ENCODE measurements around the gene TMEM203.
A peak's percentile ranks its signal among the peaks of the same experiment; 100 is the strongest.

TMEM203 gene

GRCh38 chr9:137176302-137177182, 28.9 kb downstream of the TMEM203 start:
- peak; percentile 18 for DNase-seq

GRCh38 chr9:137175345-137175961, 30.0 kb downstream of the TMEM203 start:
- no peak for DNase-seq

- DNase-seq = no peak
These were observed 30.6 kb downstream of the TMEM203 start for GRCh38 chr9:137174722-137175293.

GRCh38 chr9:137173796-137174664, 31.4 kb downstream of the TMEM203 start:
- no peak for DNase-seq

GRCh38 chr9:137172901-137173795, 32.3 kb downstream of the TMEM203 start:
- DNase-seq = no peak

GRCh38 chr9:137171149-137171900, 34.1 kb downstream of the TMEM203 start:
- DNase-seq = no peak

GRCh38 chr9:137170486-137171148, 34.8 kb downstream of the TMEM203 start:
- DNase-seq = no peak

- DNase-seq = no peak
These were observed 35.5 kb downstream of the TMEM203 start, which contains the start of gene LRRC26 for GRCh38 chr9:137169896-137170358. TSS of gene LRRC26 (minus strand) at chr9:137170051. CDS start at chr9:137169943, 108 bp downstream.

- no peak for DNase-seq
These were observed 36.3 kb downstream of the TMEM203 start for GRCh38 chr9:137168904-137169856.

GRCh38 chr9:137168573-137168903, 36.9 kb downstream of the TMEM203 start:
- no peak for DNase-seq

GRCh38 chr9:137167747-137168572, 37.5 kb downstream of the TMEM203 start:
- DNase-seq = no peak

GRCh38 chr9:137167277-137167746, 38.1 kb downstream of the TMEM203 start:
- DNase-seq = no peak

GRCh38 chr9:137166380-137167229, 38.8 kb downstream of the TMEM203 start:
- DNase-seq = no peak

GRCh38 chr9:137165250-137165836, 40.1 kb downstream of the TMEM203 start:
- DNase-seq = no peak

GRCh38 chr9:137164370-137165249, 40.8 kb downstream of the TMEM203 start:
- DNase-seq = no peak

- no peak for DNase-seq
These were observed 41.6 kb downstream of the TMEM203 start for GRCh38 chr9:137163805-137164204.

Measured in activated naive CD4-positive, alpha-beta T cell treated with Interleukin-2 at 50 U/mL for 16 hours (primary cell).